GM19351 (cell line): ENCODE measurements around the gene PLCB4.

Experiments
- ATAC-seq: cut with Tn5 transposase; IDR thresholded peaks from one replicate; pipeline ENCODE4 v1.9.1; 2021; ENCODE audit warnings: mild to moderate bottlenecking, moderate library complexity; ENCODE audit not compliant: unreplicated experiment

Gene PLCB4

DNA sequence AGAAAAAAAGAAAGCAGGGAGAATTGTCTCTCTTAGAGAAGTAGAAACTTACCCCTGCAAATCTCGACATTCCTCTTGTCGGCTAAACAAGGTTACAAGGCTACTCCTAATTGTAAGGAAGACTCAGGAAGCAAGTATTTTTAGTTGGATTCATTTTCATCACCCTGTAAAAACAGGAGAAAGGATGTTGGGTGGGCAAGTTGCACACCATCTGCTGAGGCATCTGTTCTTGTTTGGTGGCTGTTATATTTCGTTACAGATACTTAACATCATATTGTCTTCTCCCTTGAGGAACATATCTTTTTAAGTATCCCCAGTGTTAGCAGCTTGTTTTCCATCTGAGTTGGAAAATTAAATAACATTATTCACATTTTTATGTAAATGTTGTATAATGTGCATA lies 187.5 kb downstream of the PLCB4 start:
- no peak for ATAC-seq

DNA sequence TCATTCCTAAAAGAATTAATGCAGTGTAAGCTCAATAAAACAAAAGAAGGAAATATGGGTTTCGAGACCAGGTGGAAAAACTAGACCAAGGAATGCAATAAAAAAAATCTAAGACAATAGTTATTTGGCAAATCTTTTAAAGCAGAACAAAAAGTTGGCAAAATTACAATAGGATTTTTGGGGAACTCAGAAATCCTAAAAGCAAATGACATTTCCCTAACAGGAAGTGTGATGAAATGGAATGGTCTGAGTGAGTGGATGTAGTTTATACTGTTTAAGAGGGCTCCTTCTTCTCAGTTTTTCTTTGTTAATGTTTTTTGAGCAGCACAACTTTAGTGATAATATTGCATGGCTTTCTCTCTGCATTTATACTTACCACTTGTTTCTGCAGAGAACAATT lies 190.0 kb downstream of the PLCB4 start:
- ATAC-seq = no peak

- ATAC-seq = no peak
Measured at GRCh38 chr20:9260027-9260426, 191.1 kb downstream of the PLCB4 start.

DNA sequence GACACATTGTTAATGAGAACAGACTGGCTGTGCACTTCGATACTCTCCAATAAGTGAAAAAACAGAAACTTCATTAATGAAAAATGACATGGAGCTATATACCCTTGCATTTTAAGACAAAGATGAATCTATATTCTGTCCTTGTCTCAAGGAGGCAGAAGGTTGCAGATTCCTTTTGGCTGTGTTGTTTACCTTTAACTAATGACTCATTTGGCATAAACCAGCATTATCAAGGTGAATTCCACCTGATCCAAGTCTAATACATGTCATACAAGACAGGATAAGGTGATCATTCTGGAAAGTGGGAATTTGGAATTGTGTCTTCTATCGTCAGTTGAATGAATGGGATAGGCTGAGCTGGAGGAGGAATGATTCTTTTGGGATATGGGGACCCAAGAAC lies 192.9 kb downstream of the PLCB4 start:
- no peak for ATAC-seq

DNA sequence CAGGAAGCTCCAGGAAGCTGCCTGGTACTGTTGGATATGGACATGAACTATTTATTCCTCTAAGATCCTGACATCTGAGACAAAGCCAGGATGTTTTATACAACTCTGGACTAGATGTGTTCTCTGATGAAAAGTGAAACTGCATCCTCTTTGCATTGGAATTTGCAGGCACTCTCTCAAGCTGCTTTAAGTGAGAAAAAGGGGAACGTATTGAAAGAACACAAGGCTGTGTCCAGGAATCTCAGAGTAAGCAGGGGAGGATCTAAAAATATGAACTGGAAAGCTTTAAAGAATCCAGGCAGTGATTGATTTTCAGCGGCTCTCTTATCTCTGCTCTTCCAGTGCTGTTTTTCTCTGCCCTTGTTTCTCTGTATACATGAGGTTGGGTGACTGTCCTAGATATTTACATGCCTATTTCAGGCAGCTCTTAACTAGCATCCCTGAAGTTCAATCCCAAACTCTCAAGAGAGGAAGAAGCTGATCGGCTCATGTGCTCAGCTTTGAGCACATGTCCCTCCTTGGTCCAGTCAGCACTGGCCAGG lies 193.8 kb downstream of the PLCB4 start:
- no peak for ATAC-seq

DNA sequence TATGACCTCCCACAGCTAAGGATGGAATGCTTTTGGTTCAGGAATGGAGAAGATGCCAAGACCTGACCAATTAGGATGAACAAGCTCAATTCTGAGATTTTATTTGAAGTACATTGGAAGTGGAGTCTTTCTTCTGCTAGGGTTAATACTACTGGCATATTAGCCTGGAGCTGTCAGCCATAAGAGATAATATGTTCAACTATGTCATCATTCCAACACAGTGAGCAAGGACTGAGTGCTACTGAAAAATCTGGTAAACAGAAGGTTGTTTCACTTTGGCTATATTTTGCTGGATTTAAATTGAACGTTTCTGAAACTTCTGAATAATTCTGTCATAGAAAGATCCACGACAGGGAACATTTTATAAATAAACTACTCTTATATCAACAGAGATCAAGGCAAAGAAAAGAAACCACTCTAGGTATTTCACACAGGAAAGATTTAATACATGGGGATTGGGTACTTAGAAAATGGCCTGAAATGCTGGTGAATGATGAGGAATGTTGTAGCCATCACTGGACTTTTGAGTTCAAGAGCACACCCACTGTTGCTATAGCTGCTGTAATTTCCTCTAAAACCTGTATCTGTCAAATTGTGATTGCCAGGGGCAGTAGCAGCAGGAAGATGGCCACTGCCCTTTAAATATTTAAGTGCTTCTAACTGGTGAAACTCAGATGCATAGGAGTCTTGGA lies 200.5 kb downstream of the PLCB4 start:
- no peak for ATAC-seq

DNA sequence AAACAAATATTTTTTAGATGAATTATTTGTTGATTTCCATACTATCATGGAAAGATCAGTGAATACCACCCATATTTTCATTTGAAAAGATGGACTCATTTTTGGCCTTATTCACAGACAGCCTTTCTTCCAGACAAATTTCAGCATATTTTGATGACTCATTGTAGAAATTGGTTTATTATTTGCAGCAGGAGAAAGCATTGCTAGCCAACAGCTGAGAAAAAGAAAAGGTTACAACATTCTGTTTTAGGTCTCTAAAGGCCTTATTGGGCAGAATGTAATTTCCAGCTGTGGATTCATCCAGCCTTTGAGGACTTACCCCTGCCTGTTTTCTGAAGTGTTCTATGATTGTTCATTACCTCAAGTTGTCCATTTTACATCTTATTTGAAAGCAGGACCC lies 201.9 kb downstream of the PLCB4 start:
- no peak for ATAC-seq

- ATAC-seq = no peak
Measured at GRCh38 chr20:9276966-9277468, 208.1 kb downstream of the PLCB4 start.

GRCh38 chr20:9279918-9280401 lies 211.1 kb downstream of the PLCB4 start:
- ATAC-seq = no peak

DNA sequence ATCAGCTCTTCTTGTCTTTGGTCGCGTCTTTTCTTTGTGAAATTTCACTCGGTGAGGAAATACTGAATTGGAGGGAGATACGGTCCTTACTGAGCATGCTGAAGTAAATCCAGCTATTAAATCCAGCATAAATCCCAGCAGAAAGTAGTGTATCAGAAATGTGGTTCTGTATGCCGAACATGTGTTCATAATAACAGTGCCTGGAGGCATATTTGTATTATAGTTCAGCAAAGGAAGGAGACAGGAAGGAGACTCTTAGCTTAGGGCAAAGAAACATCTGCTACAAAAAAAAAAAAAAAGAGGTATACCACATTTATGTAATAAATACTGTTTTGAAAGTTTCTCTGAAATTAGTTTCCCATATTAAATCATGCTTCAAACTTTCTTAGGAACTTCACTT lies 211.8 kb downstream of the PLCB4 start:
- no peak for ATAC-seq

- ATAC-seq = no peak
Measured at GRCh38 chr20:9281803-9282202, 212.9 kb downstream of the PLCB4 start.

- ATAC-seq = no peak
Measured at GRCh38 chr20:9285617-9286016, 216.7 kb downstream of the PLCB4 start.

- no peak for ATAC-seq
Measured at GRCh38 chr20:9286501-9287461, 217.9 kb downstream of the PLCB4 start.

GRCh38 chr20:9287826-9288225 lies 218.9 kb downstream of the PLCB4 start:
- ATAC-seq = no peak

DNA sequence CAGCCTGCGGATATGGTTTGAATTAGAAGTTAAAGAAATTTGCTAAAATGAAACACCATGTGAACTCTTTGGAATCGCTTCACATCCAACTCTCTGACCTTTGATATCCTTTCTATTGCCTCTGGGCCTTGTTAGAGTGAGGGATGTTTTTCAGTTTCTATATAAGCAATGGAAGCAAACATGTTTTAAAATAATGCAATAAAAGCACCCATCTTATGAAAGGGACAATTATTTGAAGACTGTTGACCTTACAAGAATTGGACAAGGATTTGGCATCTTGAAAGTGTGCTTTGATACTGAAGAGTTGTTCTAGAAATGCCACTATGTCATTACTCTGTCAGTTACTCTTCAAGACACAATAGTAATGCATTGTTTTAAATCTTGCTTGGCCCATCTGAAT lies 221.4 kb downstream of the PLCB4 start:
- no peak for ATAC-seq

- no peak for ATAC-seq
Measured at GRCh38 chr20:9293145-9293544, 224.3 kb downstream of the PLCB4 start.

DNA sequence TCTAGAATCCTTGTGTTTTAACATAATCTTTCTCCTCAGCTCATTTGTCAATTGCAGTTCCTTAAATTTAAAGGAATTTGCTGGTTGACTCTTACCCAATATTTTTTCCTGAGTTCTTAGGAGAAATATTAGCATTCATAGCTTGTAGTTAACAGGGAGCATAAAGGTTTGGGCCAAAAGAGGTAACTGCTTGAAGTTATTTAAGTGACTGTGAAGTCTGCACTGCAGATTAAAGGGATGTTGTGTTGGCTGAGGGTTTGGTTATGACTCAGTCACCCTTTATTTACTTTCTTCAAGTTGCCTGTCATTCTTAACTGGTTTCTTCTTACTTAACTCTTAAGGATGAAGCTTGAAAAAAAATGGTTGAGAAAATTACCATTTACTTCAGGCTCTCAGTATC lies 225.2 kb downstream of the PLCB4 start:
- no peak for ATAC-seq

- ATAC-seq = no peak
Measured at GRCh38 chr20:9298906-9299305, 230.0 kb downstream of the PLCB4 start.

GRCh38 chr20:9300080-9300479 lies 231.2 kb downstream of the PLCB4 start:
- ATAC-seq = no peak

DNA sequence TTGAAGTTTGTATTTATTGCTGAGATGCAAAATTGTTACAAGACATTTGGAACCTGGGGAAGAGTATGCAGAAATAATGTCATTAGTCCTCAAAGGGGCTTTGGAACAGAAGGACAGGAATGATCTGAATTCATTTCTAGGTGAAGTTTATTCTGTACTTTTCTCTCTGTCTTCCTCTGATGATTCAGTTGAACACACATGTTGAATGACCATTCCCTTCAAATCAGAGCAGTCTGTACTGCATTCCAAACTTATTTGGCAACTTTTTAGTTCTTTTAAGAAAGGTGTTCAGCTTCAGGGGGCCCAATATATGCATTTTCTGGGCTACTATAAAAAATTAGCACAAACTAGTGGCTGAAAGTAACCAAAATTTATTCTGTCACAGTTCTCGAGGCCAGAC lies 231.6 kb downstream of the PLCB4 start:
- ATAC-seq = no peak
